ENCODE measurements around the gene KRTAP5-5. TPM values are rescaled to one million over a fixed set of nuclear protein-coding genes. Genes with fewer than 3 reads are reported as not detected.

Gene KRTAP5-5
- total and polyA plus RNA-seq, 2 of the 13 experiments (the other 11 are each of a cell fraction or from before 2014, with no cell fraction given), result not detected

GRCh38 chr11:1673446-1674172, 44.0 kb downstream of the KRTAP5-5 start (continued):
- TF ChIP-seq HNF1A (IDR thresholded peaks at IDR 0.05; ENCODE audit: low read depth), result peak; percentile 70
- peak; percentile 55; the same call in 1 of the 2 replicates for TF ChIP-seq HNF1A (CRISPR knock-in tag; IDR thresholded peaks at IDR 0.05; ENCODE audit: borderline replicate concordance)
- no peak for TF ChIP-seq ZNF619 (CRISPR knock-in tag; IDR thresholded peaks at IDR 0.05)
- TF ChIP-seq ZNF501 (CRISPR knock-in tag; IDR thresholded peaks at IDR 0.05), result no peak
- TF ChIP-seq PRDM10 (CRISPR knock-in tag; IDR thresholded peaks at IDR 0.05; ENCODE audit: low read depth), result no peak
- no peak for TF ChIP-seq NFATC3 (CRISPR knock-in tag; IDR thresholded peaks at IDR 0.05)
- 0 out of 2 replicates have a peak, but pooled peaks have one; percentile 32 for TF ChIP-seq GFI1 (CRISPR knock-in tag; IDR thresholded peaks at IDR 0.05; ENCODE audit: borderline replicate concordance)
- TF ChIP-seq PAXIP1 (CRISPR knock-in tag; conservative IDR thresholded peaks at IDR 0.05), result no peak; the same call in 1 of the 2 replicates
- TF ChIP-seq RARA (CRISPR knock-in tag; IDR thresholded peaks at IDR 0.05), result peak; percentile 81
- peak; percentile 47; the same call in 1 of the 2 replicates for TF ChIP-seq TBX2 (CRISPR knock-in tag; IDR thresholded peaks at IDR 0.05; ENCODE audit: borderline replicate concordance)
- no peak for TF ChIP-seq ZNF577 (CRISPR knock-in tag; IDR thresholded peaks at IDR 0.05; ENCODE audit: borderline replicate concordance, low read depth)
- peak; percentile 96 for TF ChIP-seq MED13 (CRISPR knock-in tag; IDR thresholded peaks at IDR 0.05)
- peak; percentile 42; the same call in 1 of the 2 replicates for TF ChIP-seq ZMAT3 (CRISPR knock-in tag; conservative IDR thresholded peaks at IDR 0.05)
- no peak for TF ChIP-seq RFX3 (CRISPR knock-in tag; IDR thresholded peaks at IDR 0.05)
- no peak for TF ChIP-seq PITX1 (CRISPR knock-in tag; IDR thresholded peaks at IDR 0.05)
- peak; percentile 74; the same call in 1 of the 2 replicates for TF ChIP-seq ELF3 (CRISPR knock-in tag; IDR thresholded peaks at IDR 0.05)
- no peak for TF ChIP-seq ZBTB38 (CRISPR knock-in tag; IDR thresholded peaks at IDR 0.05)
- no peak for TF ChIP-seq REXO4 (CRISPR knock-in tag; IDR thresholded peaks at IDR 0.05; ENCODE audit: borderline replicate concordance)
- no peak for TF ChIP-seq NFKB2 (CRISPR knock-in tag; IDR thresholded peaks at IDR 0.05; ENCODE audit: borderline replicate concordance)
